Chondrocyte (in vitro differentiated cells): ENCODE results near the gene TAS2R42. TPM values are rescaled to one million over a fixed set of nuclear protein-coding genes. Genes with fewer than 3 reads are reported as not detected.

Source experiments
- DNase-seq: peaks from one replicate; pipeline ENCODE4 v3.0.0; 2021; ENCODE audit warnings: mixed read lengths, low spot score
- H3K27ac Mint-ChIP-seq: one replicate; pipeline ENCODE4 v1.8.0; 2021; ENCODE audit warnings: mild to moderate bottlenecking, moderate library complexity, mixed read lengths; ENCODE audit not compliant: unreplicated experiment
- H3K27me3 Mint-ChIP-seq: 2 replicates; pipeline ENCODE4 v1.8.0; 2021; ENCODE audit warnings: low read depth, mixed read lengths
- H3K36me3 Mint-ChIP-seq: 2 replicates; pipeline ENCODE4 v1.8.0; 2021; ENCODE audit warnings: low read depth, mixed read lengths
- H3K4me1 Mint-ChIP-seq: 2 replicates; pipeline ENCODE4 v1.8.0; 2021; ENCODE audit warnings: low read depth, mild to moderate bottlenecking, mixed read lengths
- H3K4me3 Mint-ChIP-seq: one replicate; pipeline ENCODE4 v1.8.0; 2021; ENCODE audit warnings: mild to moderate bottlenecking, moderate library complexity, mixed read lengths; ENCODE audit not compliant: unreplicated experiment
- H3K9me3 Mint-ChIP-seq: 2 replicates; pipeline ENCODE4 v1.8.0; 2021; ENCODE audit warnings: low read depth, mixed read lengths
- total RNA-seq: library from RNA; stranded (reverse); gene quantifications from 3 replicates; pipeline ENCODE4 v1.2.1, GENCODE V29; 2021
- TF ChIP-seq, protein P1 (sequence below): fragments of 200-600 bp; sonication (generic); IDR thresholded peaks from 2 replicates; pipeline ENCODE4 v1.5.0; 2021; ENCODE audit warnings: antibody characterized with exemption, mild to moderate bottlenecking, moderate library complexity

TAS2R42 gene
- total RNA-seq, 1 donor from 2014 or later, result not detected

DNA sequence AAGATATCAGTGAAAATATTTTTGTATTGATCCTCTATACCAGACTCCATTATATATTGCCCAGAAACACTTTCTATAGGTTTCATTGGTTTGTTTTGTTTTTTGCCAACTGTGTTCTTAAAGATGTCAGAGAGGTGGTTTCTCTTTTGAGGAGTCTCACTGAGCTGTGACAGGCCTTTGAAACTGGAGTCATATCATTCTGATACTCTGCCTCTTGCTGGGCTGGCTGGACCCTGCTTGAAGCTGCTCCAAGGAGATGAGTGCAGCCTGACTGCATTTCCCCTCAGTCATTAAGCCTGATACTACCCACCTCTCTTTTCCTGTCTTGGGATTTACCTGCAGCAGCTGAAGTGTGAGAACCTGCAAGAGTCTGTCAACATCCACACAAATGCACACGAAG is 35.9 kb downstream of the TAS2R42 start:
- H3K27me3 Mint-ChIP-seq, result no peaks in the 10 kb centered on the region

DNA sequence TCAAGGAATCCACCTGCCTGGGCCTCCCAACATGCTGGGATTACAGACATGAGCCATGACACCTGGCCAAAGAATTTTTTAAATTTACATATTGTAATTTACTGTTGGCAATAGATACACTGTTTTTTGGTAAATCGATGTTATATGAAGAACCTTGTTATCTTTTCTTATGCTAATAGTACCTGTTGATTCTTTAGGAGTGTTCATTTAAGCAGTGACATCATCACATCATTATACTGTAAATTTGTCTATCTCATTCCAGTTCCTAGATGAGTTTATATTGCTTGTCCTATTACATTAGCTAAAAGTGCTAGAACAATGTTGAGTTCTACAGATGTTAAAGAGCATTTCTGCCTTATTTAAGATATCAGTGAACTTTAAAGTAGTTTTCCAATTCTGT is 39.3 kb downstream of the TAS2R42 start:
- TF ChIP-seq, protein P1, sequence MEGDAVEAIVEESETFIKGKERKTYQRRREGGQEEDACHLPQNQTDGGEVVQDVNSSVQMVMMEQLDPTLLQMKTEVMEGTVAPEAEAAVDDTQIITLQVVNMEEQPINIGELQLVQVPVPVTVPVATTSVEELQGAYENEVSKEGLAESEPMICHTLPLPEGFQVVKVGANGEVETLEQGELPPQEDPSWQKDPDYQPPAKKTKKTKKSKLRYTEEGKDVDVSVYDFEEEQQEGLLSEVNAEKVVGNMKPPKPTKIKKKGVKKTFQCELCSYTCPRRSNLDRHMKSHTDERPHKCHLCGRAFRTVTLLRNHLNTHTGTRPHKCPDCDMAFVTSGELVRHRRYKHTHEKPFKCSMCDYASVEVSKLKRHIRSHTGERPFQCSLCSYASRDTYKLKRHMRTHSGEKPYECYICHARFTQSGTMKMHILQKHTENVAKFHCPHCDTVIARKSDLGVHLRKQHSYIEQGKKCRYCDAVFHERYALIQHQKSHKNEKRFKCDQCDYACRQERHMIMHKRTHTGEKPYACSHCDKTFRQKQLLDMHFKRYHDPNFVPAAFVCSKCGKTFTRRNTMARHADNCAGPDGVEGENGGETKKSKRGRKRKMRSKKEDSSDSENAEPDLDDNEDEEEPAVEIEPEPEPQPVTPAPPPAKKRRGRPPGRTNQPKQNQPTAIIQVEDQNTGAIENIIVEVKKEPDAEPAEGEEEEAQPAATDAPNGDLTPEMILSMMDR, result no peak
- no peaks in the 10 kb centered on the region for H3K27me3 Mint-ChIP-seq
- no peak overlapping the region for H3K27ac Mint-ChIP-seq
- peaks cover 6% of the 10 kb centered on the region for H3K4me1 Mint-ChIP-seq
- H3K4me3 Mint-ChIP-seq, result no peak overlapping the region
- H3K9me3 Mint-ChIP-seq, result peaks cover 9% of the 10 kb centered on the region
- no peak for DNase-seq
- H3K36me3 Mint-ChIP-seq, result peaks cover 2% of the 10 kb centered on the region

More for the DNA sequence above, 35.9 kb downstream of the TAS2R42 start:
- H3K27ac Mint-ChIP-seq, result no peak overlapping the region
- H3K4me1 Mint-ChIP-seq, result peaks cover 6% of the 10 kb centered on the region
- TF ChIP-seq, protein P1, result no peak
- peaks cover 2% of the 10 kb centered on the region for H3K36me3 Mint-ChIP-seq
- DNase-seq, result no peak
- H3K9me3 Mint-ChIP-seq, result no peaks in the 10 kb centered on the region
- no peak overlapping the region for H3K4me3 Mint-ChIP-seq

DNA sequence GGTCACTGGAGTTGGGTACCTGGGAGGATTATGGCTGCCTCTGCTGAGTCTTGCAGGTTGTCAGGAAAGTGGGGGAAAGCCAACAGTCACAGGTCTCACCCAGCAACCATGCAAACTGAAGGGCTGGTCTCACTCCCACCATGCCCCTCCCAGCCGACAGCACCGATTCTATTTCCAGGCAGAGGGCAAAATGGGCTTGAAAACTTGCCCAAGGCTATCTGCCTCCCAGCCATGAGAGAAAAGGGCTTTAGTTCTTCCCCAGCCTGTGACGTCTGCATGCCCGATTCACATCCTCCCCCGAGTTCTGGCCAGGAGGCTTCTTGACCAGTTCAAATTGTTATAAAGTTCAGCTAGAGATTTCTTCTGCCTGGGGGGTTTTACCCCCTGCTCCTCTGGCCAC is 42.4 kb downstream of the TAS2R42 start:
- Mint-ChIP-seq H3K9me3 (peaks cover 9% of the 10 kb centered on the region), H3K4me3 (no peak overlapping the region), H3K4me1 (no peaks in the 10 kb centered on the region), H3K36me3 (no peaks in the 10 kb centered on the region), H3K27ac (no peak overlapping the region), H3K27me3 (no peaks in the 10 kb centered on the region)
- no peak for DNase-seq
- TF ChIP-seq, protein P1, result no peak

DNA sequence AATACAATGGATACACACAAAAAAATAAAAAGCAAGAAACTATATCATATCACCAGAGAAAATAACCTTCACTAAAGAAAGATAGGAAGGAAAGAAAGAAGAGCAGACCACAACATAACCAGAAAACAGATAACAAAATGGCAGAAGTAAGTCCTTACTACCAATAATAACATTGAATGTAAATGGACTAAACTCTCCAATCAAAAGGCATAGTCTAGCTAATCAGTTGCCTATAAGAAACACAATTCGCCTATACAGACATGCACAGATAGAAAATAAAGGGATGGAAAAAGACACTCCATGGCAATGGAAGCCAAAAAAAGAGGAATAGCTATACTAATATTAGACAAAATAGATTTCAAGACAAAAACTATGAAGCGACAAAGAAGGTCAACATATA is 43.4 kb downstream of the TAS2R42 start:
- Mint-ChIP-seq H3K4me3 (no peak overlapping the region), H3K27me3 (no peaks in the 10 kb centered on the region), H3K36me3 (no peaks in the 10 kb centered on the region), H3K9me3 (peaks cover 9% of the 10 kb centered on the region), H3K4me1 (no peaks in the 10 kb centered on the region), H3K27ac (no peak overlapping the region)
- DNase-seq, result no peak
- TF ChIP-seq, protein P1, result no peak

DNA sequence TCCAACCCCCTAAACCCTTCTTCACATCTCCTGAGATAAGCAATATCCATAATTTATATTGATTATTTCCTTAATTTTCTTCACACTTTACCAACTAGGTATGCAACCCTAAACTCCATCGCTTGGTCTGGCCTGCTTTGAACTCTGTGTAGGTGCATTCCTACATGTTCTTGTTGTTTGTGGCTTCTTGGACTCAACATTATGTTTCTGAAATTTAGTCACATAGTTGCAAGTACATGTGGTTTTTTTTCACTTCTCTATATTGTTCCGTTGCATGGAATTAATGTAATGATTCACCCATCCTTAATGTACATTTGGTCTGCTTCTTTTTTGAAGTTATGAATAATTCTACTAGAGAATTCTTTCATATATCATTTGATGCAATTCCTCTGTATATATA is 50.7 kb downstream of the TAS2R42 start:
- TF ChIP-seq, protein P1, result no peak
- no peak overlapping the region for H3K27ac Mint-ChIP-seq
- no peak for DNase-seq
- no peaks in the 10 kb centered on the region for H3K9me3 Mint-ChIP-seq
- H3K36me3 Mint-ChIP-seq, result no peaks in the 10 kb centered on the region
- H3K27me3 Mint-ChIP-seq, result no peaks in the 10 kb centered on the region
- no peak overlapping the region for H3K4me3 Mint-ChIP-seq
- peaks cover 4% of the 10 kb centered on the region for H3K4me1 Mint-ChIP-seq

Other genes starting within 250 kb of the TAS2R42 start
- 2.4 to 4.0 TPM (median 2.6 TPM) in 3 replicates for gene TAS2R14, start 247.7 kb downstream of the TAS2R42 start, total RNA-seq
- 0.46 to 1.8 TPM (median 0.95 TPM) in 3 replicates for gene TAS2R50, start 200.0 kb downstream of the TAS2R42 start, total RNA-seq
- gene TAS2R20, start 188.6 kb downstream of the TAS2R42 start, total RNA-seq, result 0.49 to 2.6 TPM (median 0.82 TPM) in 3 replicates
- 1.4 to 2.2 TPM (median 1.9 TPM) in 3 replicates for gene TAS2R19, start 164.3 kb downstream of the TAS2R42 start, total RNA-seq
- 1.1 to 3.8 TPM (median 1.7 TPM) in 3 replicates for gene TAS2R31, start 155.5 kb downstream of the TAS2R42 start, total RNA-seq
- gene TAS2R46, start 124.6 kb downstream of the TAS2R42 start, total RNA-seq, result 0.51 to 1.1 TPM (median 0.70 TPM) in 3 replicates
- gene TAS2R43, start 94.6 kb downstream of the TAS2R42 start, total RNA-seq, result 0.22 to 0.44 TPM in 2 of 3 replicates, not detected in the other
- gene TAS2R30, start 52.3 kb downstream of the TAS2R42 start, total RNA-seq, result 1.1 to 2.8 TPM (median 1.2 TPM) in 3 replicates
- gene SMIM10L1, start 15.7 kb downstream of the TAS2R42 start, total RNA-seq, result 11.8 to 15.8 TPM (median 12.2 TPM) in 3 replicates
- gene PRB3, start 82.8 kb upstream of the TAS2R42 start, total RNA-seq, result not detected in 3 replicates
- gene PRB4, start 123.5 kb upstream of the TAS2R42 start, total RNA-seq, result not detected in 3 replicates
- gene PRB2, start 208.6 kb upstream of the TAS2R42 start, total RNA-seq, result not detected in 3 replicates